ENCODE data around the gene MCCC2.
"Not testable (repeated sequence)": the region's sequence is repeated elsewhere in the genome, so short reads cannot be mapped to it uniquely, and the experiment has no call there.

Gene MCCC2

GRCh38 chr5:71586941-71587765 lies at the start of gene MCCC2:
Gene MCCC2, plus strand, starts transcription at chr5:71587340. Its CDS starts 86 bp downstream, at chr5:71587426.
- in situ Hi-C loops (cut with HindIII; ENCODE audit: low sequenced_read_pairs) = no loop called here

- in situ Hi-C loops (cut with HindIII; ENCODE audit: low sequenced_read_pairs) = no loop called here
Observed at GRCh38 chr5:71537687-71538086, 49.5 kb upstream of the MCCC2 start.

GRCh38 chr5:71550885-71551284 lies 36.3 kb upstream of the MCCC2 start:
- in situ Hi-C loops (cut with HindIII; ENCODE audit: low sequenced_read_pairs) = not testable (repeated sequence)

- in situ Hi-C loops (cut with HindIII; ENCODE audit: low sequenced_read_pairs) = not testable (repeated sequence)
Observed at GRCh38 chr5:71551582-71551981, 35.6 kb upstream of the MCCC2 start.

GRCh38 chr5:71552026-71552749 lies 35.0 kb upstream of the MCCC2 start:
- in situ Hi-C loops (cut with HindIII; ENCODE audit: low sequenced_read_pairs) = not testable (repeated sequence)

GRCh38 chr5:71563161-71563560 lies 24.0 kb upstream of the MCCC2 start:
- in situ Hi-C loops (cut with HindIII; ENCODE audit: low sequenced_read_pairs) = no loop called here

- in situ Hi-C loops (cut with HindIII; ENCODE audit: low sequenced_read_pairs) = no loop called here
Observed at GRCh38 chr5:71564895-71565294, 22.2 kb upstream of the MCCC2 start.

- in situ Hi-C loops (cut with HindIII; ENCODE audit: low sequenced_read_pairs) = no loop called here
Observed at GRCh38 chr5:71569748-71570509, 17.2 kb upstream of the MCCC2 start.

- in situ Hi-C loops (cut with HindIII; ENCODE audit: low sequenced_read_pairs) = not testable (repeated sequence)
Observed at GRCh38 chr5:71571811-71572210, 15.3 kb upstream of the MCCC2 start.

GRCh38 chr5:71573591-71573990 lies 13.5 kb upstream of the MCCC2 start:
- in situ Hi-C loops (cut with HindIII; ENCODE audit: low sequenced_read_pairs) = no loop called here

GRCh38 chr5:71575588-71575987 lies 11.6 kb upstream of the MCCC2 start:
- in situ Hi-C loops (cut with HindIII; ENCODE audit: low sequenced_read_pairs) = not testable (repeated sequence)

GRCh38 chr5:71576241-71576640 lies 10.9 kb upstream of the MCCC2 start:
- in situ Hi-C loops (cut with HindIII; ENCODE audit: low sequenced_read_pairs) = no loop called here

GRCh38 chr5:71577839-71578238 lies 9.3 kb upstream of the MCCC2 start:
- in situ Hi-C loops (cut with HindIII; ENCODE audit: low sequenced_read_pairs) = not testable (repeated sequence)

GRCh38 chr5:71582945-71583584 lies 4.1 kb upstream of the MCCC2 start:
- in situ Hi-C loops (cut with HindIII; ENCODE audit: low sequenced_read_pairs) = no loop called here

GRCh38 chr5:71586052-71586940 lies 844 bp upstream of the MCCC2 start:
- in situ Hi-C loops (cut with HindIII; ENCODE audit: low sequenced_read_pairs) = no loop called here

- in situ Hi-C loops (cut with HindIII; ENCODE audit: low sequenced_read_pairs) = no loop called here
Observed at GRCh38 chr5:71587766-71588532, 809 bp downstream of the MCCC2 start.

GRCh38 chr5:71588533-71588885 lies 1.4 kb downstream of the MCCC2 start:
- in situ Hi-C loops (cut with HindIII; ENCODE audit: low sequenced_read_pairs) = no loop called here

GRCh38 chr5:71589903-71590302 lies 2.8 kb downstream of the MCCC2 start:
- in situ Hi-C loops (cut with HindIII; ENCODE audit: low sequenced_read_pairs) = no loop called here

- in situ Hi-C loops (cut with HindIII; ENCODE audit: low sequenced_read_pairs) = no loop called here
Observed at GRCh38 chr5:71591100-71591499, 4.0 kb downstream of the MCCC2 start.

Data from DLD1 (cell line).